GM21576 (cell line): ENCODE measurements around the gene ADAMTSL2.

ENCODE experiments used
- ATAC-seq: cut with Tn5 transposase; IDR thresholded peaks from one replicate; pipeline ENCODE4 v1.9.1; 2021; ENCODE audit warnings: mild to moderate bottlenecking, moderate library complexity; ENCODE audit not compliant: unreplicated experiment

The ADAMTSL2 gene

DNA sequence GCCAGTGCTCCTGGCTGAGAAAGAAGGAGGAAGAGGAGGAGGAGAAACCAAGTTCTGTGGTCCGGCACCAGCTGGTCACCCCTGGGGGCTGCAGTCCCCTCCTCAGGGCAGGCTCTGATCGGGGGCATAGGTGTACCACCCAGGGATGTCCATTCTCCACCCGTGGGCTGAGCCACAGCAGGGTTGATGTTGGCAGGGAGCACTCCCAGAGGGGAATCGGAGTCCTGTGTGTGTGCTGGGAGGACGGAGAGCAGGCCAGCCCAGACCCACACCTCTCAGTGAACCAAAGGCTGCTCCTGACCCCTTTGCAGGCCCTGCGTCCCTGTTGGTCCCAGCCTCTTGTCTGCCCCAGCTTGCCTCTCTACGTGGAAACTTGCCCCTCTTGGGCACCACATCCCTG is 4.6 kb upstream of the ADAMTSL2 start:
- no peak for ATAC-seq

DNA sequence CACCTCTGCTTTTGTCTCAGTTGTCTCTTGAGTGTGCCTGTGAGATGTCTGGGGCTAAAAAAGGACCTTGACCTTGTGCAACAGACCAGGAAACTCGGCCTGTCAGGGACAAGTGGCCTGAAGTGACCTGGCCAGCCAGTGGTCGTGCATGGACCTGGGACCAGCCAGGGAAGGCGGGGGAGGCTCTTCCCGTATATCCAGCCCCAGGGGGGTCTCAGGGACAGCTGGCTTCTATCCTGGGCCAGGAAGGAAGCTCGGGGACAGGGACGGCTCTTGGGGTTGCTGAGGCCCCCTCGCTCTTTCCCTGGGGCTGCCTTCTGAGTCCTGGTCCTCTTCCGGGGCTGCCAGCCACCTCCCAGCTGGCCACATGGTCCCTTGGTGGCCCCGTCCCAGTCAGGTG is 3.2 kb upstream of the ADAMTSL2 start:
- ATAC-seq, result no peak

DNA sequence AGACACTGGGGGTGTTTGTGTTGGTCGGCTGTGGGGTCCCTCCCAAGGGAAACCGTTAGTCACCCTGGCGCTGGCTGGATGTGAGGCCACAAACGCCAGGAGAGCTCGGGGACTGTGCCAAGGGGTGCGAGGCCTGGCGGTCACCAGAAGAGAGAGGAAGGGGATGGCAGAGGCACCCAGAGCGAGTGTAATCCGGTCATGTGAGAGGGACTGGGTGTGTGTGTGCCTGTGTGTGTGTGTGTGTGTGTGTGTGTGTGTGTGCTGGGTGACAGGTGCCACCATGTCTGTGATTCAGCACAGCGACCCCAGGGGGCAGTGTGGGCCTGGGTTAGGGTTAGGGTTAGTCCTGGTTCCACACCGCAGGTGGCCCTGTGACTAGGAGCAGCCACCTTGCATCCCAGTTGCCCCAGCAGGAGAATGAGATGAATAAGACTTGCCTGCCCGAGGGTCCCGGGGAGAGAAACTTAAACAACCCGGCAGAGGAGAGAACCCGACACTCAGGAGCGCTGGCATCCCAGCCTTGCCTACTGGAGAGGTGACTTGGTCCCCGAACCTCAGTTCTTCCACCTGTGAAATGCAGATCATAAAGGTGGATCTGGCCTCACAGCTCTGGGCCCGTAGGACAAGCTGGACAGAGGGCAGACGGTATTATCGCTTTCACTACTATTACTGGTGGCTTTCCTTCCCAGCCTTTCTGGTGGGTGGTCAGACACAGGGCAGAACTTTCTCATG is 1.4 kb upstream of the ADAMTSL2 start:
- no peak for ATAC-seq

DNA sequence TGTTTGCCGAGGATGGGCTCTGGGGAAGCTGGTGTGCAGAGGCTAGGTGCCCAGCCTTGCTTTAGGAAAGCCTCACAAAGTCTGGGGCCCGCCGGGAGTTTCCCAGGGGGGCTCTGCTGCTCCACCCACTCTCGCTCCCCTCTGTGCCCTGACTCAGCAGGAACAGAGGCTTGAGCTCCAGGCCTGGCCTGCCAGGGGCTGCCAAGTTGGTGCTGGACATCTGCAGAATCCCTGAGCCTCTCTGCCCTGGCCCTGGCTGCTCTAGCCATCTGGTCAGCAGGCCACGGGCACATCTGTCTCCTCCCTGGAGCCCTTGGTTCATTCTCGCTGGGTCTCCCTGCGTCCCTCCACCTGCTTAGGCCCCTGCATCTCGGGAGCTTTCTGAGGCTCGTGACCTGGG is 647 bp upstream of the ADAMTSL2 start:
- no peak for ATAC-seq

DNA sequence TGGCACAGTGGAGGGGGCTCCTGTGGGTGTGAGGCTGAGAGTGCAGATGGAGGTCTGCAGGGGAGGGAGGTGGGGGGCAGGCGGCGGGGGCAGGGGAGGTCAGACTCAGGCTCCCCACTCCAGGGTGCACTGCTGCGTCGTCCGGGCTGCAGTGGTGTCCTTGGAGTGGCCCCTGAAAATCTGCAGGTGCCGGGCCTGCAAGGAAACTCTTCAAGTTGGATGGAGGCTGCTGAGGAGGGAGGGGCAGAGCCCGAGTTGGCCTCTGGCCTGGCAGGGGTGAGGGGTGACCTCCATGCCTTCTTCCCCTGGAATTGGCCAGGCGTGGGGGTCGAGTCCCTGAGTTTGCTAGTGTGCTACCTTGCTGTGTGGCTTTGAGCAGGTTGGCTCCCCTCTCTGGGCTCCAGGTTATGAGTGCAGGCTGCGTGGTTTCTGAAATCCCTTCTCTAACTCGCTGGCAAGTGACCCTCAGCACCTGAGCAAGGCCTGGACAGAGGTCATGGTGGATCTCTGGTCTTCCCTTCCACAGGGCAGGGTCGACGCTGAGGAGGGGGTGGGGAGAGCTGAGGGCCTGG is 888 bp downstream of the ADAMTSL2 start:
- no peak for ATAC-seq

DNA sequence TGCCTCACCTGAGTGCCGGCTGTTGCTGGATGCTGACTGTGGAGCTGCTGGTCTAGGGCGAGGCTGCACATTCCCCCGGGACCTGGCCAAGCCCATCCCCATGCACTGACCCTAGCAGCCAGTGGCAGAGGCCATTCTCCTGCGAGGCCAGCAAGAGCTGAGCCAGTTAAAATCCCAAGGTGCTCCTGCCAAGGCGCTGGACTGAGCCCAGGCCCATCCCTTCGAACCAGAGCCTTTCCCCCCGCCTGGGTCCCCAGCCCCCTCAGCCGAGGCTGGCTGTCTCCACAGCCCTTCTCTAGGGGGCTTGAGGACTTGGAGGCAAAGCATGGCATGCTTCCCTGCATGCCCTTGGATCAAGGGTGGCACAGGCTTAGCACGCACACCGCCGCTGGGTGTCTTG is 1.6 kb downstream of the ADAMTSL2 start:
- no peak for ATAC-seq

DNA sequence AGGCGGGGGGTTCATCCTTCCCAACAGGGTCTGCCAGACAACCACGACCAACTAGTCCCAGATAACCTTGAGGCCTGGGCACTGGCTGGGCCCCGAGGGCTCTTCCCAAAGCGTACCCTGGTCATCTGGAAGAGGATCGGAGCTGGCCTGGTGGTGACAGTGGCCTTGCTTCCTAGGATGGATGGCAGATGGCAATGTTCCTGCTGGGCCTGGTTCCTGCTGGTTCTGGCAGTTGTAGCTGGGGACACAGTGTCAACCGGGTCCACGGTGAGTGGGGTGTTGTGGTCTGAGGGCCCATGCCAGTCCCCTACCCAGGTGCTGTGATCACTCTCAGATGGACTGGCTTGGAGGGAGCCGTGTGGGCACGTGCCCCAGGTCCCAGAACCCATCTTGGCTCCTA is 2.0 kb downstream of the ADAMTSL2 start:
- no peak for ATAC-seq

DNA sequence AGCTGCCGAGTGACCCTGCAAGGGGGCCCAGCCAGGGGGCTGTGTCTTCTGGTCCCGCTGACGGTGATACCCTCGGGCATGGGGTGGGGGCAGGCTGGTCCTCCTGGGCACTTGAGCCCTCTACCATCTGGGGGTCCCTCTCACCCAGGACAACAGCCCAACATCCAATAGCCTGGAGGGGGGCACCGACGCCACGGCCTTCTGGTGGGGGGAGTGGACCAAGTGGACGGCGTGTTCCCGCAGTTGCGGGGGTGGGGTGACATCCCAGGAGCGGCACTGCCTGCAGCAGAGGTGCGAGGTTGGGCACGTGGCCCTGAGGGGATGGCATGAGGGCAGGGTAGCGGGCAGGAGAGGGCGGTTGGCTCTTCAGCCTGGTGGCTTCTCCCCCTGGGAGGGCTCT is 2.8 kb downstream of the ADAMTSL2 start:
- no peak for ATAC-seq

DNA sequence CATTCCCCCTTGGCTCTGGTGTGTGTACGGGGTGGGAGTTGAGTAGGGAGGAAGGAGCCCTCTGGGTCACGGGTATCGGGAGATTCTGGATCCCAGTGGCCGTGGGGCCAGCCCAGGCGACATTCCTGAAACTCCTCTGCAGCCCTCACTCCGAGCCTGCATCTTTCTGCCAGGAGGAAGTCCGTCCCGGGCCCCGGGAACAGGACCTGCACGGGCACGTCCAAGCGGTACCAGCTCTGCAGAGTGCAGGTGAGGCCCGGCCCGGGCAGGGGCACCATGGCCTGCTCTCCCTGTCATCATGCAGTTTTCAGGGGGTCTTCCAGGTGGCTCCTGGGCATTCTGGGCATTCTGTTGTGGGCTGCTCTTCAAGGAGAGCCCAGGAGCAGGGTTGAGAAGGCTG is 3.7 kb downstream of the ADAMTSL2 start:
- no peak for ATAC-seq

DNA sequence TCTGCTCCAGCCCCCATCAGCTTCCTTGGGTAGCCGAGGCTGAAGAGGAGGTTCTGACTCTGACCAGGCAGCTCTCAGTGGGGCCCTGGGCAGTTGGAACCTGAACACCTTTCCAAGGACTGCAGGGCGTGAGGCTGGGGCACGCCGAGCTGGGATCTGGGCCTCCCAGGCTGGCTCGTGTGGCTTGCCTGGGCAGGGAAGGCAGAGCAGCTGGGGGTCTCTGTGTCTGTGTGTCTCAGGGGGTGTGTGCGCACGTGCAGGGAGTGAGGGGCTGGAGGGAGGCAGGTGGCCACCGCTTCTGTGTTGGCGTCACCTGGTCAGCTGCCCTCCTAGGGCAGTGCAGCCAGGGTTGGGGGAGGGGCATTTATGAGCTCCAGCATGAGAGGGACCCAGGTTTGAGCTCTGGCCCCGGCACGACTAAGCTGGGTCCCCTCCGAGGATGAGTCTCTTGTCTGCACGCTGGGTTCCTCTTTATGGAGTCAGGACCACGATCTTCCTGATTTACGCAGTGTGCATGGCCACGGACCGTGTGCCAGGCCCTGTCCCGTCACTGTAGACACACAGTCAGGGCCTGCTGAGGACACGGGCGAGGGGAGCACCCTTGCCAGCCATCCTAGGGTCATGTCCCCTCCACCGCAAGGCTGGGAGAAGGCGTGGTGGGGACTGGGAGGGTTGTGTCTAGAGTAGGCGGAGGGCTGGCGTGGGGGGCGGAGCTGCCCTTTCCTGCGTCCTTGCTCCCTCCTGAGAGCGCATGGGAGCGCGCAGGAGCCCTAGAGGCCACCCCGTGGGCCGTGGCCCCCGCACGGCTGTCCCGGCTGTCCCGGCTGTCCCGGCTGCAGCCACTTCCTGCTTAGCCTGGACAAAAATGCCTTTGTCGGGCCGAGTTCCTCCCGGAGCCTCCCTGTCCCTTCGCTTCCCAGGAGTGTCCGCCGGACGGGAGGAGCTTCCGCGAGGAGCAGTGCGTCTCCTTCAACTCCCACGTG is 4.6 kb downstream of the ADAMTSL2 start:
- ATAC-seq, result no peak

DNA sequence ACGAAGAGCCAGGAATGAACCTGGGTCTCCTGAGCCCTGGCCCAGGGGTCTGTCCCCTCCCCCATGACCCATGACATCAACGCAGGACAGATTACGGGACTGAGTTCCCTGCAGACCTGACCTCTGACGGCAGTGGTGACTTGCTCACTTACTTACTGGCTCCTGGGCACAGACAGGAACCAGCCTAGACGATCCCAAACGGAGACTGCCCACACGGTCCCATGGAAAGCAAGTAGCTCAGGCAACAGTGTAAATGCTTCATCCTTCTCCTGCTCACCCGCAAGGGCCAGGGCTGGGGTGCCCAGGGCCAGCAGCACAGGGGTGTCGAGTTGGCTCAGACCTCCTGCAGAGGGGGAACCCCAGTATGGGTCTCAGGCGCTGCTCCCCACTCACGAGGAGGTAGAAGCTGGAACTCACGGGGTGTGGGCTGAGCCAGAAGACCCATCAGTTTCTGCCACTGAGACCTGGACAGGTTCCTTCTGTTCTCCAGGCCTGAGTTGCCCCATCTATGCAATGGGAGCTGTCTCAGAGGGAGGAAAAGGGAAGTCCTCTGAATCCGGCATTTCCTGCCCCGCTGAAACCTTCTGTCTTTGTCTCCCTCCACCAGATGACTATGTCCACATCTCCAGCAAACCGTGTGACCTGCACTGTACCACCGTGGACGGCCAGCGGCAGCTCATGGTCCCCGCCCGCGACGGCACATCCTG is 5.6 kb downstream of the ADAMTSL2 start:
- no peak for ATAC-seq

DNA sequence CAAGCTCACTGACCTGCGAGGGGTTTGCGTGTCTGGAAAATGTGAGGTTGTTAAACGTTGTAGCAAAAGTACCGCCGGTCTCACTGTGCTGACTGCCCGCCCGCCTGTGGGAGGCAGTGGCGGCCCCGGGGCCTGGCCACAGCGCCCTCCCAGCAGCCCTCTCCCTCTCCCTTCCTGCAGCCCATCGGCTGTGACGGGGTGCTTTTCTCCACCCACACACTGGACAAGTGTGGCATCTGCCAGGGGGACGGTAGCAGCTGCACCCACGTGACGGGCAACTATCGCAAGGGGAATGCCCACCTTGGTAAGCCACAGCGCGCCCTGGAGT is 6.2 kb downstream of the ADAMTSL2 start:
- no peak for ATAC-seq

DNA sequence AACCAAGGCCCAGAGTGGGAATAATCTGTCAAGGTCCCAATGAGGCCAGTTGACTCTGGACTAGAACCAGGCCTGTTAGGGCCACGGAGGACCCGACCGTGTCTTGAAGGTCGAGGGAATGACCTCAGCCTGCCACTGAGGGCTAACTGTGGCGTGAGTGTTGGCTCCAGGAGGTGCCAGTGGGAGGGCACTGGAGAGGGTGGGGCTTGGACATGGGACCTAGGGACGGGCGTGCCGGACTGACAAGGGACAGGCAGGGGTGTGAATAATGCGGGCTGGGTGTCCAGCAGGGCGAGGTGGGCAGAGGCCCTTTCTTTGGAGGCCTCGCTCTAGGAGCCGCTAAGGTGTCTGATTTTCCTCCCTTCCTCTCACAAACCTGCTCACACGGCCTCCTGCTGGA is 7.5 kb downstream of the ADAMTSL2 start:
- no peak for ATAC-seq

DNA sequence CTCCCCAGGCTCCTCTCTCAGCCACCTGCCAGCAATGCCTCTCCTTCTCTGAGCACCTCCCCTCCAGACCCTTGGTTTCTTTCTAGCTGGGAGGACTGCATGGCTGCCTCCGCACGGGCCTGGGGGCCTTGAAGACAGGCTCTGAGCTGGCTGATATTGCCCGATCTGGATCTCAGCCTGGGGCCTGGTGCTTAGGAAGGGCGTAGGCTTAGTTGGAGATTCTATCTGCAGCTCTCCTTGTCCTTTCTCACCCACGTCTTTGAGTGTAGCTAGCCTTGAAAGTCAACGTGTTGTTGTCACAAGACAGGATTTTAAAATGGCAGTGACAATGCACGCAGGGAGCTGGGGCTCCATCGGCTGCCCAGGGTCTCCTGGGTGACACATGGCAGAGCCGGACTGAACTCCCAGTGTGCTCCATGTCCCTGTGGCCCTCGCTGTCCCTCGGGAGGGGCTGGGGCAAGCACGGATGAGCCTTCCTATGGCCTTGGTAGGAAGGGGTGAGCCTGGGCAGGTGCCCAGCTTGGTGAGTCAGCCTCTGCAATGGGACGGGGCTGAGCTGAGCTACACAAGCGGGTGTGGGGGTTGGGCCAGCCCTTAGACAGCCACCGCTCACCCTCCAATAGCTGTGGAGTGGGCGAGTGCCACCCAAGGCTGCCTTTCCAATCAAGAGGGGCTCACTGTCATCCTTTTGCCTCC is 9.4 kb downstream of the ADAMTSL2 start:
- no peak for ATAC-seq

DNA sequence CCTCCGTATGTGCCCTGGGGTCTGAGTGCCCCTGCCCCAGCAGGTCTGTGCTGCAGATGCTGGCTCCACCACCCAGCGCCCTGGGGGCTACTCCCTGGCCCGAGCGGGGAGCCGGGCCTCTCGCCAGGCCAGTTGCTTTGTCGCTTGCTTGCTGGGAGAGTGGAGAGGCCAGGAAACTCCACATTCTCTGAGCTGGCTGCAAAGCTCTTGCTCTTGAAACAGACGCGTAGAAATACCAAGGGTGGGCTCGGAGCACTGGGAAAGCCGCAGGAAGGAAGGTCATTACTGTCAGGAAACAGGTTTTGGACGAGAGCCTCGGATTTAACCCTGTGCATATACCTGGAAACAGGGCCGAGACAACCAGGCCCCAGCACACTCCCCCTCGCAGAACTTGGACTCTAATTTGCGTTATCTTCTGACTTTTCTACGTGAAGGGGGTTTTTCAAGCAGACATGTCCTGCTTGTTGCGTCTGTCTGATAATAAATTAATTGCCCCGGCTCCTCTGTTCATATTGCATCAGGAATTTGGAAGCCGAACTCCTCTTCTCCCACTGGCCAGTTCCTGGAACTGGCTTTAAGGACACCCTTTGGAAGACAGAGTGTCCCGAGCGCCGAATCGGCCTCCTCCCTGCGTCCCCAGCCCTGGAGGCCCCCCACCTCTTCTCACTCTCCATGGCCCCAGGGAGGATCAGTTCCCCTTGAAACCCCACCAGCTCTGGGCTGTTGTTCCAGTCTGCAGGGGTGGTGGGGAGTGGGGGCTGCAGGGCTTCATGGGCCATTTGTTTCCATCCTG is 11.2 kb downstream of the ADAMTSL2 start:
- no peak for ATAC-seq

DNA sequence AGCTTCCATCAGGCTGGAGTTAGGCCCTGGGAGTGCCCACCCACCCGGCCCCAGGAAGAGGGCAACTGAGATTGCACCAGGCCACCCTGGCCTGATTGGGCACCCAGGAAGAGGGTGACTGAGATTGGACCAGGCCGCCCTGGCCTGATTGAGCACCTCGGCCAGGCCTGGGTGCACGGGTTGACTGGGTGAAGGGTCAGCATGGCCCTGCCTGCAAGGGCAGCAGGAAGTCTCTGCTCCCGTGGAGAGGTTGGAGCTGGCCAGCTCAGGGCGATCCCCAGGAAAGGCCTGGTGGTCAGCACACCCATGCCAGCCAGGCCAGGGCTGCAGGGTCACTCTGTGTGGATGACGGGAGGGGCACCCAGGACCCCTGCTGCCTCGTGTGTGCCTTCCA is 11.8 kb downstream of the ADAMTSL2 start:
- no peak for ATAC-seq

DNA sequence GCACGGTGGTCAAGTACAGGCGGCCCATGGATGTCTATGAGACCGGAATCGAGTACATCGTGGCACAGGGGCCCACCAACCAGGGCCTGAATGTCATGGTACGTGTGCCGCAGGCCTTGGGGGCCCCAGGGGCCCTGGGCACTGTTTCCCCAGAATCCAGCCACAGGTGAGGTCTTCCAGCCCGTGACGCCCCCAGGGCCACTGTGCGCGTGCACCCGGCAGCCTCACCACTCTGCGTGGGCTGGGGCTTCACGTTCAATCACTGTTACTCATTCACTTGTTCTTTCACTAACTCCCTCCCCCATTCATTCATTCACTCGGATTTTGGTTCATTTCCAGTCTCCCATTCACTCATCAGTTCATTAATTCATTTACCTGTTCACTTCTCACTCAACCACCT is 12.6 kb downstream of the ADAMTSL2 start:
- no peak for ATAC-seq

DNA sequence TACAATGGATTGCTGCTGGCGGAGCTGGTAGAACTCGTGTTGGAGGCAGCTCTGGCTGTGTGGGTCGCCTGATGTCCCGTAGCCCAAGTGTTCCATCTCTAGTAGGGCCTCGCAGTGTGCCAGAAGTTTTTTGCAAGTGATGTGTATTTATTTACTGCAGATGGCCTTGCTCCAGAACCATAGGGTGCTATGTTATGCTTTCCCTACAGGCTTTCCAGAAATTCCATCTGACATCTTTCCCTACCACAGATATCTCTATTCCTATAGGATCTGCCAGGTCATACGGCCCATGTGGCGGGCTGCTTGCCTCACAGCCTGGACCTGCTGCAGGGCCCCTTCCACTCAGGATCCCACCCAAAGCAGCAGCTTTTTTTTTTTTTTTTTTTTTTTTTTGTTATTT is 16.9 kb downstream of the ADAMTSL2 start:
- no peak for ATAC-seq

DNA sequence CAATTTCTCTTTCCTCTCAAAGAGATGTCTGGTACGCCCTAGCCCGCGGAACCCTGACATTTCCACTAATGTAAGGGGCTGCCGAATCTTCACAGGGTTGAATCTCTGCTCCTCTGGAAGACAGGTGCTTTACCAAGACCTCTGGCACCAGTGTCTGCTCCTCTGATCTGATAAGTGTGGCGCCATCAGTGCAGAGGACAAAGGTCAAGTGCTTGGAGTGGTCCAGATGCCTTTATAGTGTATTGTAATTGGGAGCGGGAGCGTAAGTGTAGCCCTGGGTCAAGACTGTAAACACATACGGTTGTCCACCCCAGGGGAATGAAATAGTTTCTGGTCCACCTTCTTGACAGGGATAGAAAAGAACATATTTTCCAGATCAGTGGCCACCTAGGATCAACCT is 17.7 kb downstream of the ADAMTSL2 start:
- ATAC-seq, result no peak

DNA sequence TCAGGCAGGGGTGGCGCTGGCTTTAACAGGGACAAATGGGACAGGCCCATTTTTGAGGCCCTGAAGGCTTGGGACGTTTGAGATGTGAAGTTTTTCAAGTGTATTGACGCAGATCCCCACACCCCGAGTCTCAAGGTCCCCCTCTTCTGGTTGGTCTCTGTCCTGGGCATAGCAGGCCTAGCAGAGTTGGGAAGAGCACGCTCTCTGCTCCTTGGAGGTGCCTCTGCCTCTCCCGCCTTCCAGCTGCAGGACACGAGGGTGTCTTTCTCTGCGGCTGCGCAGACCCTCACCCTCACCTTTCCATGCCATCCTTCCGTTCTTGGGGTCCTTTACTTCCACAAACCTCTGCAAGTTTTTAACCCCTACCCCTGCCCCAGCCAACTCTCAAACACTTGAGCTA is 18.6 kb downstream of the ADAMTSL2 start:
- ATAC-seq, result no peak
